K562 (cell line): ENCODE measurements around the gene NDOR1. TPM values are rescaled to one million over a fixed set of nuclear protein-coding genes. Genes with fewer than 3 reads are reported as not detected.

ENCODE experiments used
- ARID2 ChIP-seq: fragments of 450-650 bp; IDR thresholded peaks from 2 replicates; pipeline ENCODE4 v1.6.1; 2017; ENCODE audit warnings: antibody characterized with exemption, mild to moderate bottlenecking
- MED1 ChIP-seq: sonication (generic); formaldehyde crosslinking; IDR thresholded peaks from 2 replicates; pipeline ENCODE4 v1.8.1; 2023; ENCODE audit warnings: missing genetic modification reagents, borderline replicate concordance
- MEIS2 ChIP-seq: fragments of 450-650 bp; IDR thresholded peaks from 2 replicates; pipeline ENCODE4 v1.6.1; 2014; ENCODE audit warnings: mild to moderate bottlenecking; ENCODE audit not compliant: partially characterized antibody
- SAFB2 ChIP-seq: fragments of 200-400 bp; formaldehyde crosslinking; IDR thresholded peaks from 2 replicates; pipeline ENCODE4 v1.6.1; 2018; ENCODE audit warnings: borderline replicate concordance, low read length, low read depth, moderate library complexity; ENCODE audit not compliant: severe bottlenecking
- ZNF263 ChIP-seq: sonication (generic); formaldehyde crosslinking; IDR thresholded peaks from 2 replicates; pipeline ENCODE4 v1.8.0; 2022; ENCODE audit warnings: mild to moderate bottlenecking, missing genetic modification reagents, borderline replicate concordance
- ZNF79 ChIP-seq: fragments of 250-450 bp; sonication (Bioruptor Pico); IDR thresholded peaks from 2 replicates; pipeline ENCODE4 v1.4.0; 2020; ENCODE audit warnings: low read depth, mild to moderate bottlenecking, moderate library complexity
- polyA plus RNA-seq, 8 experiments: library from polyadenylated mRNA; depleted of rRNA in 4 of 8; stranded (reverse) in 5 of 8; unstranded in 3 of 8; fragments of >200 nt; fragmentation: Nextera tagmentation in 2 of 8; fragmentation: Illumina TruSeq in 1 of 8; extraction: Ambion mirVana in 2 of 8; extraction: Trizol in 1 of 8; gene quantifications; 2 replicates each; pipeline versions ENCODE4 v1.2.1 to v1.2.3, GENCODE V29; 2011 to 2014; ENCODE audit warnings: inconsistent platforms in 1 of 8, missing spikeins in 1 of 8
- total RNA-seq, 7 experiments: library from RNA; depleted of rRNA in 6 of 7; stranded (reverse); fragments of >200 nt in 6 of 7; fragmentation: Illumina TruSeq in 2 of 7; extraction: Trizol in 2 of 7; gene quantifications; 2 replicates each; pipeline versions ENCODE4 v1.2.1 to v1.2.3, GENCODE V29; 2011 to 2021; ENCODE audit warnings: low replicate concordance in 1 of 7
- TF ChIP-seq, protein P1 (sequence below): fragments of 200-800 bp; sonication (Bioruptor generic); IDR thresholded peaks from 2 replicates; pipeline ENCODE4 v1.6.1; 2016; ENCODE audit warnings: missing genetic modification characterization, missing compliant biosample characterization
- TF ChIP-seq, protein P2 (sequence below): fragments of 200-600 bp; sonication (generic); IDR thresholded peaks from one replicate; pipeline ENCODE4 v1.6.1; 2012; ENCODE audit warnings: mild to moderate bottlenecking, low read depth, low read length, inconsistent platforms

The NDOR1 gene
- total and polyA plus RNA-seq, 9 of the 15 experiments (the other 6 are each of a cell fraction or from before 2014, with no cell fraction given), result 0.06 to 36.9 (median 6.9) TPM

DNA sequence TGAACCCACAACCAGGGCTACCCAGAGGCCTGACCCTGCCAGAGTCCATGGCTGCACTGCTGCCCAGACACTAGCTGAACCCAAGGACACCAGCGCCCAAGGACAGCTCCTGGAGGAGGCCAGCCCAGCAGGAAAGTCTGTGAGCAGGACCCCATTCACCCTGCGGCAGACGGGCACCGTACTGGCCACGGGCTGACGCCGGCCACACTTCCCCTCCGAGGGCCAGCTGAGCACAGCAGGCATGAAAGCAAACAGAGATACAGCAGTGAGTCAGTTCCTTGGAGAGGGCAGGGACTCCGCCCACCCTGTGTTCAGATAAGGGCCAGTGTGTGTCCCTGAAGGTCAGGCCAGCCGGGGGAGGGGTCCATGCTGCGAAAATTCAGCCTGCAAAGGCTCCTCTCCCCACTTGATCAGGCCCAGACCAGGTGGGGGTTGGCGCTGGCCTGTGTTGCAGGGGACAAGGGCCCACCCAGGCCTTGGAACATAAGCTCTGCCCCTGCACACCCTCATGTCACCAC, 13.3 kb downstream of the NDOR1 start (continued):
- TF ChIP-seq, protein P1, sequence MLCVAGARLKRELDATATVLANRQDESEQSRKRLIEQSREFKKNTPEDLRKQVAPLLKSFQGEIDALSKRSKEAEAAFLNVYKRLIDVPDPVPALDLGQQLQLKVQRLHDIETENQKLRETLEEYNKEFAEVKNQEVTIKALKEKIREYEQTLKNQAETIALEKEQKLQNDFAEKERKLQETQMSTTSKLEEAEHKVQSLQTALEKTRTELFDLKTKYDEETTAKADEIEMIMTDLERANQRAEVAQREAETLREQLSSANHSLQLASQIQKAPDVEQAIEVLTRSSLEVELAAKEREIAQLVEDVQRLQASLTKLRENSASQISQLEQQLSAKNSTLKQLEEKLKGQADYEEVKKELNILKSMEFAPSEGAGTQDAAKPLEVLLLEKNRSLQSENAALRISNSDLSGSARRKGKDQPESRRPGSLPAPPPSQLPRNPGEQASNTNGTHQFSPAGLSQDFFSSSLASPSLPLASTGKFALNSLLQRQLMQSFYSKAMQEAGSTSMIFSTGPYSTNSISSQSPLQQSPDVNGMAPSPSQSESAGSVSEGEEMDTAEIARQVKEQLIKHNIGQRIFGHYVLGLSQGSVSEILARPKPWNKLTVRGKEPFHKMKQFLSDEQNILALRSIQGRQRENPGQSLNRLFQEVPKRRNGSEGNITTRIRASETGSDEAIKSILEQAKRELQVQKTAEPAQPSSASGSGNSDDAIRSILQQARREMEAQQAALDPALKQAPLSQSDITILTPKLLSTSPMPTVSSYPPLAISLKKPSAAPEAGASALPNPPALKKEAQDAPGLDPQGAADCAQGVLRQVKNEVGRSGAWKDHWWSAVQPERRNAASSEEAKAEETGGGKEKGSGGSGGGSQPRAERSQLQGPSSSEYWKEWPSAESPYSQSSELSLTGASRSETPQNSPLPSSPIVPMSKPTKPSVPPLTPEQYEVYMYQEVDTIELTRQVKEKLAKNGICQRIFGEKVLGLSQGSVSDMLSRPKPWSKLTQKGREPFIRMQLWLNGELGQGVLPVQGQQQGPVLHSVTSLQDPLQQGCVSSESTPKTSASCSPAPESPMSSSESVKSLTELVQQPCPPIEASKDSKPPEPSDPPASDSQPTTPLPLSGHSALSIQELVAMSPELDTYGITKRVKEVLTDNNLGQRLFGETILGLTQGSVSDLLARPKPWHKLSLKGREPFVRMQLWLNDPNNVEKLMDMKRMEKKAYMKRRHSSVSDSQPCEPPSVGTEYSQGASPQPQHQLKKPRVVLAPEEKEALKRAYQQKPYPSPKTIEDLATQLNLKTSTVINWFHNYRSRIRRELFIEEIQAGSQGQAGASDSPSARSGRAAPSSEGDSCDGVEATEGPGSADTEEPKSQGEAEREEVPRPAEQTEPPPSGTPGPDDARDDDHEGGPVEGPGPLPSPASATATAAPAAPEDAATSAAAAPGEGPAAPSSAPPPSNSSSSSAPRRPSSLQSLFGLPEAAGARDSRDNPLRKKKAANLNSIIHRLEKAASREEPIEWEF (CRISPR knock-in tag), result no peak
- TF ChIP-seq ZNF263 (CRISPR knock-in tag), result peak; percentile 17; the same call in 1 of the 2 replicates
- TF ChIP-seq, protein P2, sequence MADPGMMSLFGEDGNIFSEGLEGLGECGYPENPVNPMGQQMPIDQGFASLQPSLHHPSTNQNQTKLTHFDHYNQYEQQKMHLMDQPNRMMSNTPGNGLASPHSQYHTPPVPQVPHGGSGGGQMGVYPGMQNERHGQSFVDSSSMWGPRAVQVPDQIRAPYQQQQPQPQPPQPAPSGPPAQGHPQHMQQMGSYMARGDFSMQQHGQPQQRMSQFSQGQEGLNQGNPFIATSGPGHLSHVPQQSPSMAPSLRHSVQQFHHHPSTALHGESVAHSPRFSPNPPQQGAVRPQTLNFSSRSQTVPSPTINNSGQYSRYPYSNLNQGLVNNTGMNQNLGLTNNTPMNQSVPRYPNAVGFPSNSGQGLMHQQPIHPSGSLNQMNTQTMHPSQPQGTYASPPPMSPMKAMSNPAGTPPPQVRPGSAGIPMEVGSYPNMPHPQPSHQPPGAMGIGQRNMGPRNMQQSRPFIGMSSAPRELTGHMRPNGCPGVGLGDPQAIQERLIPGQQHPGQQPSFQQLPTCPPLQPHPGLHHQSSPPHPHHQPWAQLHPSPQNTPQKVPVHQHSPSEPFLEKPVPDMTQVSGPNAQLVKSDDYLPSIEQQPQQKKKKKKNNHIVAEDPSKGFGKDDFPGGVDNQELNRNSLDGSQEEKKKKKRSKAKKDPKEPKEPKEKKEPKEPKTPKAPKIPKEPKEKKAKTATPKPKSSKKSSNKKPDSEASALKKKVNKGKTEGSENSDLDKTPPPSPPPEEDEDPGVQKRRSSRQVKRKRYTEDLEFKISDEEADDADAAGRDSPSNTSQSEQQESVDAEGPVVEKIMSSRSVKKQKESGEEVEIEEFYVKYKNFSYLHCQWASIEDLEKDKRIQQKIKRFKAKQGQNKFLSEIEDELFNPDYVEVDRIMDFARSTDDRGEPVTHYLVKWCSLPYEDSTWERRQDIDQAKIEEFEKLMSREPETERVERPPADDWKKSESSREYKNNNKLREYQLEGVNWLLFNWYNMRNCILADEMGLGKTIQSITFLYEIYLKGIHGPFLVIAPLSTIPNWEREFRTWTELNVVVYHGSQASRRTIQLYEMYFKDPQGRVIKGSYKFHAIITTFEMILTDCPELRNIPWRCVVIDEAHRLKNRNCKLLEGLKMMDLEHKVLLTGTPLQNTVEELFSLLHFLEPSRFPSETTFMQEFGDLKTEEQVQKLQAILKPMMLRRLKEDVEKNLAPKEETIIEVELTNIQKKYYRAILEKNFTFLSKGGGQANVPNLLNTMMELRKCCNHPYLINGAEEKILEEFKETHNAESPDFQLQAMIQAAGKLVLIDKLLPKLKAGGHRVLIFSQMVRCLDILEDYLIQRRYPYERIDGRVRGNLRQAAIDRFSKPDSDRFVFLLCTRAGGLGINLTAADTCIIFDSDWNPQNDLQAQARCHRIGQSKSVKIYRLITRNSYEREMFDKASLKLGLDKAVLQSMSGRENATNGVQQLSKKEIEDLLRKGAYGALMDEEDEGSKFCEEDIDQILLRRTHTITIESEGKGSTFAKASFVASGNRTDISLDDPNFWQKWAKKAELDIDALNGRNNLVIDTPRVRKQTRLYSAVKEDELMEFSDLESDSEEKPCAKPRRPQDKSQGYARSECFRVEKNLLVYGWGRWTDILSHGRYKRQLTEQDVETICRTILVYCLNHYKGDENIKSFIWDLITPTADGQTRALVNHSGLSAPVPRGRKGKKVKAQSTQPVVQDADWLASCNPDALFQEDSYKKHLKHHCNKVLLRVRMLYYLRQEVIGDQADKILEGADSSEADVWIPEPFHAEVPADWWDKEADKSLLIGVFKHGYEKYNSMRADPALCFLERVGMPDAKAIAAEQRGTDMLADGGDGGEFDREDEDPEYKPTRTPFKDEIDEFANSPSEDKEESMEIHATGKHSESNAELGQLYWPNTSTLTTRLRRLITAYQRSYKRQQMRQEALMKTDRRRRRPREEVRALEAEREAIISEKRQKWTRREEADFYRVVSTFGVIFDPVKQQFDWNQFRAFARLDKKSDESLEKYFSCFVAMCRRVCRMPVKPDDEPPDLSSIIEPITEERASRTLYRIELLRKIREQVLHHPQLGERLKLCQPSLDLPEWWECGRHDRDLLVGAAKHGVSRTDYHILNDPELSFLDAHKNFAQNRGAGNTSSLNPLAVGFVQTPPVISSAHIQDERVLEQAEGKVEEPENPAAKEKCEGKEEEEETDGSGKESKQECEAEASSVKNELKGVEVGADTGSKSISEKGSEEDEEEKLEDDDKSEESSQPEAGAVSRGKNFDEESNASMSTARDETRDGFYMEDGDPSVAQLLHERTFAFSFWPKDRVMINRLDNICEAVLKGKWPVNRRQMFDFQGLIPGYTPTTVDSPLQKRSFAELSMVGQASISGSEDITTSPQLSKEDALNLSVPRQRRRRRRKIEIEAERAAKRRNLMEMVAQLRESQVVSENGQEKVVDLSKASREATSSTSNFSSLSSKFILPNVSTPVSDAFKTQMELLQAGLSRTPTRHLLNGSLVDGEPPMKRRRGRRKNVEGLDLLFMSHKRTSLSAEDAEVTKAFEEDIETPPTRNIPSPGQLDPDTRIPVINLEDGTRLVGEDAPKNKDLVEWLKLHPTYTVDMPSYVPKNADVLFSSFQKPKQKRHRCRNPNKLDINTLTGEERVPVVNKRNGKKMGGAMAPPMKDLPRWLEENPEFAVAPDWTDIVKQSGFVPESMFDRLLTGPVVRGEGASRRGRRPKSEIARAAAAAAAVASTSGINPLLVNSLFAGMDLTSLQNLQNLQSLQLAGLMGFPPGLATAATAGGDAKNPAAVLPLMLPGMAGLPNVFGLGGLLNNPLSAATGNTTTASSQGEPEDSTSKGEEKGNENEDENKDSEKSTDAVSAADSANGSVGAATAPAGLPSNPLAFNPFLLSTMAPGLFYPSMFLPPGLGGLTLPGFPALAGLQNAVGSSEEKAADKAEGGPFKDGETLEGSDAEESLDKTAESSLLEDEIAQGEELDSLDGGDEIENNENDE, result no peak
- no peak for TF ChIP-seq ARID2
- no peak for TF ChIP-seq MEIS2
- no peak for TF ChIP-seq MED1 (CRISPR knock-in tag)
- no peak for TF ChIP-seq SAFB2
- no peak for TF ChIP-seq ZNF79 (CRISPR knock-in tag)
